ENCODE data around the gene VEGFC.

Gene VEGFC

GRCh38 chr4:176671532-176671931 lies 121.2 kb downstream of the VEGFC start:
- no peak for DNase-seq

GRCh38 chr4:176668324-176668723 lies 124.4 kb downstream of the VEGFC start:
- DNase-seq, result no peak

GRCh38 chr4:176664964-176665363 lies 127.8 kb downstream of the VEGFC start:
- DNase-seq, result no peak

DNA sequence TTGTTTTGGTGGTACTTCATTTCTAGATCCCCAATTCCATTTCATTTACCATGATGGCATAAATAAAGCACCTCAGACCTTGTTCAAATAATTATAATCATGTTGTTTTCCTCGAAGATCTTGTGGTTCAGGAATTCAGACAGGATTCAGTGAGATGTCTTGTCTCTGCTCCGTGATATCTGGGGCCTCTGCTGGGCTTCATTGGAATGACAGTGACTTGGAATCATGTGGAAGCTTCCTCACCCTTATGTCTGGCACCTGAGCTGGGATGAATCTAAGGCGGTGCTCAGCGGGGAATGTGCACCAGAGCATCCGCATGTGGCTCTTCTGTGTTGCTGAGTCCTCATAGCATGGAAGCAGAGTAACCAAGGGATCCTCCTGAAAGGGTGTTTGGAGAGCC lies 132.2 kb downstream of the VEGFC start:
- no peak for DNase-seq

GRCh38 chr4:176656108-176656507 lies 136.6 kb downstream of the VEGFC start:
- no peak for DNase-seq

DNA sequence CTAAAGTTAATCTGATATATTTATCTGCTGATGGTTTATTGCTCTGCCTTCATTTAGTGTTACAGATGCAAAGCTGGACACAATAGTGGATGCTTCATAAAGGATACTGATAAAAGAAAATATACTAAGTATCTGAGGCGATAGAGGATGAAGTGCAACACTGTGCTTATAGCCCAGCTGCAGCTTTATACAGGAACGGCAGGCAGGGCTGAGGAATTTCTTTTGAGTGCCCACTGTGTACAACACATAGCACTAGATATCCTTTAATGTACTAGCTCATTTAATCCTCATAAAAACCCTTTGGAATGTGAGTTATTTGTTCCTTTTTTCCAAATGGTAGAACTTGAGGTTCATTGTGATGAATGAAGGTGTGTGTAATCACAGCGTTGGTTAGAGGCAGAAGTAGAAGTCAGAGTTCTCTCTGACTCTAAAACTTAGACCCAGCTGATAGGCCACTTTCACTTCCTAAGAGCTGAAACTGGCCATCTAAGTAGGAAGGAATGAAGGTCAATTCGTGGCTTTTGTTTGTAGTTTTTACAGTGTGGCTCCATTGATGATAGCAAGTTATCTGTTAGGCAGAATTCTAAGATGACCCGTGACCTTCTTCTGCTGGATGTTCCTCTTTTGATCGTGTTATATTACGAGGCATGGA lies 138.0 kb downstream of the VEGFC start:
- DNase-seq, result no peak

- no peak for DNase-seq
These were observed 139.1 kb downstream of the VEGFC start for GRCh38 chr4:176653401-176654220.

GRCh38 chr4:176646311-176646710 lies 146.4 kb downstream of the VEGFC start:
- DNase-seq, result no peak

DNA sequence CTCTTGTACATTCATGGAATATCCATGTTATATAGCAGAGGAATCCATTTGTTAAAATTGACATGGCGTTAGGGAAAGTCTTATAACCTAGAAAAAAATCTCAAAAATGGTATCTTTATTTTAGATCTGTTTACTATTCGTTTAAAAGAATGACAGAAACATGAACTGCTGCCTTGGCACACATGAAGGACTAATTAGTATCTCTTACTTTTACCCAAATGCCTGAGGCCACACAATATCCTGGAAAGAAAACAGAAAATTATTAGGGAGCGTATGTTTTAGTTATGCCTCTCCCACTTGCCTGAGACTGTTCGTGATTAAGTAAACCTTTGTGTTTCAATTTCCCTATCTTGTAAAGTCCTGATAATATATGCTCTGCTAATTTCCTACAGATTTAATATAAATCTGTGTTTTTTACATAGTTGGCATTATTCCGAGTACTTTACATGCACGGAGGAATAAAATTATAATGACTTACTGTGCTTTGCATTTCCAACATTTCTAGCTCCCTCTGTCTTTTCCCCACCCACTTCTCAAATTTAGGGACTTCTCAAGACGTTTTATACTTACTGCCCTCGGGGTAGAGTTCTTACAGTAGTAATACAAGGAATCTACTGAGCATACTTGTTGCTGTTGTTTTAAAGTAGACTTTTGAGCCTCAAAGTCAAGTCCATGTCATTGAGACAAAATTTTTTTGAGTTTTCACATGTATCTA lies 147.3 kb downstream of the VEGFC start:
- DNase-seq, result no peak

- DNase-seq, result no peak
These were observed 150.2 kb downstream of the VEGFC start for GRCh38 chr4:176642472-176642871.

GRCh38 chr4:176641237-176641636 lies 151.5 kb downstream of the VEGFC start:
- DNase-seq, result no peak

GRCh38 chr4:176638992-176639391 lies 153.7 kb downstream of the VEGFC start:
- DNase-seq, result no peak

DNA sequence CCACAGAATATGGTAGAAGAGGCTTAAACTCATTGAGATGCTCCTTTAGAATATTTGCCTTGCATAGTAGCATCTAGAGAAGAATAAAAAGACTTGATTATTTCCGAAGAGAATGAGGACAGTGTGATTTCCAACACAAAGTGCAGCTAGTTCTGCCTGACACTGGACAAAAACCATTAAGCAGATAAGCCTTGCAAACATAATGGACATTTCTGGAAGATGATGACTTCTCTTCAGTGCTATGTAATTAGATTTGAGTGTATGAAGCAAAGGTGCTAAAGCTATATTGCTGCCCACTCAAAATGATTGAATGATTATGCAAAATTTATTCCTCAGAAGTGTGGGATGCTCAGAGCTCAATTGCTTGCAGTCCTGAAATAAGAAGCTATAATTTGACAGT lies 156.4 kb downstream of the VEGFC start:
- no peak for DNase-seq

DNA sequence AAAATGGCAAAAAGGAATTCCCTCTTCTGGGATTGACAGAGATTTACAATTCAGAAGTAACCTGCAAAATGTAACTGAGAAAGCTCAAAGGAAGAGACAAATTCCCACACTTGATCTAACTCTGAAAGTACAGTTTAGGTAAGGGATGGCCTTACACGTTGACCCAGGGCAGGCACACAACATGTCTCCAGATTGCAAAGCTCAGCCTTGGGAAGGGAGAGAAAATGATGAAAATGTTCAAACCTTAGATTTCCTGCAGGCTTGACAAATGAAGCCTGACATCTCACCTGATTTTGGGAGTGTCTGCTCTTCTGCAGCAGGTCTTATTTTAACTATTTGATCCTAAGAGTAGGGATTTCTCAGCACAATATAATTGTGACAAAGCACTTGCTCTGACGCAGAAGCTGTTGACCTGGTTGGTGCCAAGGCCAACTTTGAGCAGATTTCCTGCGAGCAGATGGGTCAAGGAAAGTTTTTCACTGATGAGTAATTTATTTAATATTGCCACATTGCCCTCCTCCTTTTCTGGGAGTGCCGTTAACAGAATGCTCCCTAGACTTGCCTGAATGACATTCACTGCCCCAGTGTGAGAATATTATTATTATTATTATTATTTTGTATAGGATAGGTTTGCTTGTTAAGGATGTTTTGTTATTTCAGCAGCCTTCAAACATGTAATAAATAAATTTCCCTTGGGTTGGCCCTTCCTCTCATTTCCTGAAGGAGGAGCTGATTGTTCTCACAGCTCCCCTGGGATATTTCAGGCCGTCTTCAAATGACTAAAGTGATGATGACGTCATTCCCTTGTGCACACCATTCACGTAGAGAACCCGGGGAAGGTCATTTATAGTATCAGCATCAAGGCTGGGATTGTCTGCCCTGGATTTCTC lies 157.1 kb downstream of the VEGFC start:
- DNase-seq, result no peak
